ENCODE measurements around the gene NDRG2. TPM values are rescaled to one million over a fixed set of nuclear protein-coding genes. Genes with fewer than 3 reads are reported as not detected.

Gene NDRG2
- total and polyA plus RNA-seq, 4 experiments from 2014 or later, result 26.9 to 34.5 (median 32.2) TPM

DNA sequence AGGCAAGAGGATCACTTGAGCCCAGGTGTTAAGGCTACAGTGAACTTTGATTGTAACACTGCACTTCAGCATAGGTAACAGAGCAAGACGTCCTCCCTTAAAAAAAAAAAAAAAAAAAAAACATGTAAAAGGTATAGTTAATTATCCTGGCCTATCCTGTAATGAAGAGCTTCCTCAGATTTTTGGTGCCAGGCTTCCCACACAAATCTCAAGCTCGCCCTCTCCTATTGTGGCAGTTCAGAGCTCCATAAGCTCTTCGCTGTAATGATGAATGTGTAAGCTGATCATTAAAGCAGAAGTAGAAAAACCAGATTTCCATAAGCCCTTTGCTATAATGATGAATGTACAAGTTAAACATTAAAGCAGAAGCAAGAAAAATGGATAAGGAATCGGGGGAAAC, 27.7 kb downstream of the NDRG2 start:
- peaks cover 41% of the 10 kb centered on the region for H3K36me3 ChIP-seq (ENCODE audit: insufficient read depth, low read length)
- no peak overlapping the region for H3K4me3 ChIP-seq (ENCODE audit: low read length in 2 of 2)
- H3K36me3 Mint-ChIP-seq, result peaks cover 40 to 56% of the 10 kb centered on the region in 2 donors
- no peak overlapping the region for H3K4me3 Mint-ChIP-seq
- intact Hi-C loops (cut with micrococcal nuclease), result no loop called here
- H3K27ac Mint-ChIP-seq, result peak overlapping the region in 2 of 7 donors; percentile 72 to 84
- H3K27me3 Mint-ChIP-seq, result no peaks in the 10 kb centered on the region
- POLR2A ChIA-PET (ENCODE audit: partially characterized antibody), result no interaction called here
- H3K9me3 ChIP-seq (ENCODE audit: control insufficient read depth in 1 of 2, low read length in 2 of 2), result no peaks in the 10 kb centered on the region
- no peak for DNase-seq
- peaks cover 8 to 18% (median 13%) of the 10 kb centered on the region in 4 donors for H3K4me1 Mint-ChIP-seq
- H3K27me3 ChIP-seq (ENCODE audit: insufficient read depth, low read length), result no peaks in the 10 kb centered on the region
- CTCF ChIA-PET (ENCODE audit: partially characterized antibody), result interaction anchor here (2.1 to 4.5 kb wide), 3 partner anchors 15 to 26 kb away, joined by 13 to 21 read pairs (median 17); no protein-coding TSS in a partner anchor
- no peak overlapping the region for H3K27ac ChIP-seq (ENCODE audit: low read depth, low read length)
- no peaks in the 10 kb centered on the region for H3K4me1 ChIP-seq (ENCODE audit: insufficient read depth, low read length)
- no peaks in the 10 kb centered on the region for H3K9me3 Mint-ChIP-seq

DNA sequence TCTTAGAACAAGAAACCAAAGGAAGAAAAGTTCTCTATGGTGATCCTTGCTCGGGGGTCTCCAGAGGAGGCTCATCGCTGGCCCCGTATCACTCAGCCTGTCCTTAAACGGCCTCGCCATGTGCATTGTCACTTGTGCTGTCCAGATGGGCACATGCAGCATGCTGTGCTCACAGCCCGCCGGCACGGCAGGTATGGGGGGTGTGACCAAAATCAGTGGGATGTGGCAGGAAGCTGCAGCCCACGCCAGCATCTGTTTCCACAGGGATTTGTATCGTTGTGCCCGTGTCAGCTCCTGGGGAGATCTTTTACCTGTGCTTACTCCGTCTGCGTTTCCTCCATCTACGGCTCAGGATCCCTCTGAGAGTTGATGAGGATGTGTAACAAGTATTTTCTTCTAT, 28.3 kb downstream of the NDRG2 start:
- POLR2A ChIA-PET (ENCODE audit: partially characterized antibody), result no interaction called here
- no peak for DNase-seq
- no peak overlapping the region for H3K27ac Mint-ChIP-seq

DNA sequence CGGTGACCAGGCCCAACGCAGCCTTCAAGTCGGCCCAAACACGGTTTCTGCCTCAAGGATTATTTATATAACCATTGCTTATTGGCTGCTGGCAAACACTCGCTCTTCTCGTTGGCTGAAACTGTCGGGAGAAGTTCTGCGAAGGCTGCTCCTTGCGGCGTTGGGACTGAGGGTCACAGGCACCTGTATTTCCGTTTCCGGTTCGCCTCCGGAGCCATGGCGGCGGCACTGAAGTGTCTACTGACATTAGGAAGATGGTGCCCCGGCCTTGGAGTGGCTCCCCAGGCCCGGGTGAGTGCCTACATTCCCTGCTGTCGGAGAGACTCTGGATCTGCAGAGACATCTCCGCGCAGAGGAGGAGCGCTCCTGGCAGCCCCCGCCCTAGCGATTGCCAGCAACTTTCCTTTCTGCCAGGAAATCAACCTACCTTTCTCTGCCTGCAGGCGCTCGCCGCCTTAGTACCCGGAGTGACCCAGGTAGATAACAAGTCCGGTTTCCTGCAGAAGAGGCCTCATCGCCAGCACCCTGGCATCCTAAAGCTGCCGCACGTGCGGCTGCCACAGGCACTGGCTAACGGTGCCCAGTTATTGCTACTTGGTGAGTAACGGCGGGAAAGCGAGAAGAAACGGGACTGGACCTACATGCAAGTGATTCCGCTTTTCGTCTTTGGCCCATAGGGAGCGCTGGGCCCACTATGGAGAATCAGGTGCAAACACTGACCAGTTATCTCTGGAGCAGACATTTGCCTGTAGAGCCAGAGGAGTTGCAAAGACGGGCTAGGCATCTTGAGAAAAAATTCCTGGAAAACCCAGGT, 34.9 kb downstream of the NDRG2 start, which contains the start of gene METTL17:
Gene METTL17, plus strand, starts transcription at position 194 of the 814 bp plus-strand sequence. Its CDS starts 23 bp downstream, at position 217.
- Mint-ChIP-seq H3K27ac (peak within 1 kb of the TSS; percentile 87 to 98 (median 96)), H3K9me3 (peaks cover 0 to 1% (median 0%) of the 10 kb centered on the region in 8 donors), H3K36me3 (peaks cover 26 to 38% of the 10 kb centered on the region in 2 donors), H3K27me3 (no peaks in the 10 kb centered on the region), H3K4me1 (peaks cover 15 to 39% (median 23%) of the 10 kb centered on the region in 4 donors), H3K4me3 (peak within 1 kb of the TSS; percentile 90 to 97 (median 96))
- intact Hi-C loops (cut with micrococcal nuclease), result loop anchor here (1.0 kb wide), 2 partner anchors 19 to 113 kb away; no protein-coding TSS in a partner anchor
- Histone ChIP-seq H3K4me1 (ENCODE audit: insufficient read depth, low read length) (peaks cover 24% of the 10 kb centered on the region), H3K4me3 (ENCODE audit: low read length in 2 of 2) (peak within 1 kb of the TSS; percentile 79 to 93), H3K9me3 (ENCODE audit: control insufficient read depth in 1 of 2, low read length in 2 of 2) (no peaks in the 10 kb centered on the region), H3K27me3 (ENCODE audit: insufficient read depth, low read length) (no peaks in the 10 kb centered on the region), H3K27ac (ENCODE audit: low read depth, low read length) (peak within 1 kb of the TSS; percentile 73), H3K36me3 (ENCODE audit: insufficient read depth, low read length) (peaks cover 28% of the 10 kb centered on the region)
- DNase-seq, result peak; percentile 82 to 90 (median 85)
- ChIA-PET POLR2A (ENCODE audit: partially characterized antibody) (no interaction called here), CTCF (ENCODE audit: partially characterized antibody) (interaction anchor here (1.3 to 2.9 kb wide), 3 partner anchors 20 to 102 kb away, joined by 3 to 10 read pairs (median 4); no protein-coding TSS in a partner anchor)

More for the DNA sequence above, 28.3 kb downstream of the NDRG2 start:
- peaks cover 44 to 59% of the 10 kb centered on the region in 2 donors for H3K36me3 Mint-ChIP-seq
- intact Hi-C loops (cut with micrococcal nuclease), result no loop called here
- H3K27me3 Mint-ChIP-seq, result no peaks in the 10 kb centered on the region
- CTCF ChIA-PET (ENCODE audit: partially characterized antibody), result interaction anchor here (4.5 kb wide), 1 partner anchor 15 kb away, joined by 17 read pairs; no protein-coding TSS in a partner anchor
- Histone ChIP-seq H3K36me3 (ENCODE audit: insufficient read depth, low read length) (peaks cover 45% of the 10 kb centered on the region), H3K9me3 (ENCODE audit: control insufficient read depth in 1 of 2, low read length in 2 of 2) (no peaks in the 10 kb centered on the region), H3K4me1 (ENCODE audit: insufficient read depth, low read length) (peaks cover 5% of the 10 kb centered on the region), H3K27me3 (ENCODE audit: insufficient read depth, low read length) (no peaks in the 10 kb centered on the region), H3K4me3 (ENCODE audit: low read length in 2 of 2) (no peak overlapping the region), H3K27ac (ENCODE audit: low read depth, low read length) (no peak overlapping the region)
- no peaks in the 10 kb centered on the region for H3K9me3 Mint-ChIP-seq
- peaks cover 13 to 24% (median 16%) of the 10 kb centered on the region in 4 donors for H3K4me1 Mint-ChIP-seq
- no peak overlapping the region for H3K4me3 Mint-ChIP-seq

DNA sequence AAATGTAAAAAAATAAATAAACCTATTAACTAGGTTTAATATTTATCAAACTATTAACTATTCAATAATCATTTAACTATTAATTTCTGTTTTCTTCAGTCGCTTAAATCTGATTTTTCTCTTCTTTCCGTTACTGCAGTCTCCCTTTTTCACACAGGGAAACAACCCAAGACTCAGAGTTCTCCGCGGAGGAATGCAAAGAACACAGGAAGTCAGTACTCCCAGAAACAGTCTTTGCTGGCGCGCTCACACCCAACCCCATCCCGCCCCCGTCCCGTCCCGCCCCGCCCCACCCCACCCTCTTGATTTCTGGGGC, 35.4 kb downstream of the NDRG2 start:
- peak overlapping the region in 1 of 2 donors; percentile 93 for H3K4me3 ChIP-seq (ENCODE audit: low read length in 2 of 2)

DNA sequence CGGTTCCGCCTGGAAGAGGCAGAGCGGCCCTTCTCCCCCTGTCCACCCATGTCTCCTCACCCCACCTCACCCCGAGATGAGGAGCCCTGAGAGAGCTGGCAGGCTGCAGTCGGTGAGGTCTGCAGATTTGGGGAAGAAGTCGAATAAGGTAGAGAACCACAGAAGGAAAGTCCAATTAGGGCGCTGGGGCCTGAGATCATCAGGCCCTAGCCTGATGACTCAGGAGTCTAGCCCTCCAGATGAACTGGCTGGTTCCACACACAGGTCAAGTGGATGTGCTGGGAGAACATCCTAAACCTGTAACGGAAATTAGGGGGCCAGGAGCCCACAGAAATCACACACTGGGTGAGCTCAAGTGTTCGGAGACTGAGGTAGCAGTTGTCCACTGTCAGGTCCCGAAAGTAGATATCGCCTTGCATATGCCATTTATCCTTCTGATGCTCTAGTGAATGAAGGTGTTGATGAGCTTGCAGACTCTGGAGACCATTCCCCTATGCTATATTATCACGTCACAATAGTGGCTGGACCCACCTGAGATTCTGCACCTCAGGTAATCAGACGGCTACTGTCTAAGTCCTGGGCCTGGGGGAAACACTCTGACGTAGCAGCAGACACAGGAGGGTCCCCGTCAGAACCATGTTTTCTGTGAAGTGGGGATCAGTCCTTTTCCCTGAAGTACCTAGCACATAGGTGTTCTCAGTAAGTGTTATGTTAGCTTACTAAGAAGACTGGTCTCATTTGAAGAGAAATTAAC, 36.0 kb downstream of the NDRG2 start:
- Histone ChIP-seq H3K36me3 (ENCODE audit: insufficient read depth, low read length) (peaks cover 17% of the 10 kb centered on the region), H3K9me3 (ENCODE audit: control insufficient read depth in 1 of 2, low read length in 2 of 2) (no peaks in the 10 kb centered on the region), H3K27me3 (ENCODE audit: insufficient read depth, low read length) (no peaks in the 10 kb centered on the region), H3K4me3 (ENCODE audit: low read length in 2 of 2) (no peak overlapping the region), H3K27ac (ENCODE audit: low read depth, low read length) (no peak overlapping the region), H3K4me1 (ENCODE audit: insufficient read depth, low read length) (peaks cover 24% of the 10 kb centered on the region)
- no peak for DNase-seq
- ChIA-PET POLR2A (ENCODE audit: partially characterized antibody) (interaction anchor here (0.8 to 1.1 kb wide), 2 partner anchors 8 to 115 kb away, joined by 3 read pairs; no protein-coding TSS in a partner anchor), CTCF (ENCODE audit: partially characterized antibody) (interaction anchor here (0.9 to 2.9 kb wide), 4 partner anchors 17 to 103 kb away, joined by 3 to 10 read pairs (median 4); no protein-coding TSS in a partner anchor)
- H3K4me1 Mint-ChIP-seq, result peaks cover 15 to 39% (median 22%) of the 10 kb centered on the region in 4 donors
- H3K9me3 Mint-ChIP-seq, result peaks cover 0 to 1% (median 0%) of the 10 kb centered on the region in 8 donors
- H3K27me3 Mint-ChIP-seq, result no peaks in the 10 kb centered on the region
- peaks cover 17 to 28% of the 10 kb centered on the region in 2 donors for H3K36me3 Mint-ChIP-seq
- peak overlapping the region in 5 of 7 donors; percentile 13 to 97 (median 59) for H3K27ac Mint-ChIP-seq
- intact Hi-C loops (cut with micrococcal nuclease), result loop anchor here (1.0 kb wide), 2 partner anchors 18 to 114 kb away; no protein-coding TSS in a partner anchor
- H3K4me3 Mint-ChIP-seq, result peak overlapping the region in 5 of 8 donors; percentile 36 to 67 (median 66)

More for the DNA sequence above, 35.4 kb downstream of the NDRG2 start:
- peaks cover 15 to 39% (median 22%) of the 10 kb centered on the region in 4 donors for H3K4me1 Mint-ChIP-seq
- peaks cover 0 to 1% (median 0%) of the 10 kb centered on the region in 8 donors for H3K9me3 Mint-ChIP-seq
- peaks cover 20 to 33% of the 10 kb centered on the region in 2 donors for H3K36me3 Mint-ChIP-seq
- ChIA-PET POLR2A (ENCODE audit: partially characterized antibody) (interaction anchor here (0.8 to 1.1 kb wide), 2 partner anchors 9 to 114 kb away, joined by 3 read pairs; no protein-coding TSS in a partner anchor), CTCF (ENCODE audit: partially characterized antibody) (interaction anchor here (0.9 to 2.9 kb wide), 4 partner anchors 17 to 103 kb away, joined by 3 to 10 read pairs (median 4); no protein-coding TSS in a partner anchor)
- H3K36me3 ChIP-seq (ENCODE audit: insufficient read depth, low read length), result peaks cover 22% of the 10 kb centered on the region
- intact Hi-C loops (cut with micrococcal nuclease), result loop anchor here (1.0 kb wide), 2 partner anchors 18 to 114 kb away; no protein-coding TSS in a partner anchor
- no peaks in the 10 kb centered on the region for H3K9me3 ChIP-seq (ENCODE audit: control insufficient read depth in 1 of 2, low read length in 2 of 2)
- peak overlapping the region; percentile 90 to 97 (median 96) for H3K4me3 Mint-ChIP-seq
- H3K27ac ChIP-seq (ENCODE audit: low read depth, low read length), result peak overlapping the region; percentile 73
- H3K27ac Mint-ChIP-seq, result peak overlapping the region; percentile 87 to 98 (median 96)
- H3K27me3 ChIP-seq (ENCODE audit: insufficient read depth, low read length), result no peaks in the 10 kb centered on the region
- no peak for DNase-seq
- H3K27me3 Mint-ChIP-seq, result no peaks in the 10 kb centered on the region
- H3K4me1 ChIP-seq (ENCODE audit: insufficient read depth, low read length), result peaks cover 24% of the 10 kb centered on the region

DNA sequence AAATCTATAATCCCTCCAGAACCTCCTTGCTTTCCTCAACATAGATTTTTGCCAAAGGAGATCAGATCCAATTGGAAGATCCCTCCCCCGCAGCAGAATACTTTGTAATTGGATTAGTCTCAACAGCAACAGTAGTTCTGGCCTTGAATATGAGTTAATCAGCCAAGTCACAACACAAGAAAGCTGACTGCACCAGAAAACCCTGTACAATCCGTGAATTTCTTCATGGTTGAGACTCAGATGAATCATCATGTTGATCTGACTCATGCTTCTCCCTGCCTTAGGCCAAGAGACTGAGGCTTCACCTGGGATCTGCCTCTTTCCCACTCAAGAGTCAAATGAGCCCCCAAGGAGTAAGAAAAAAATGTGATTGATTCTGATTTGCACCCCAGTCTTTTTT, 38.0 kb downstream of the NDRG2 start:
- Mint-ChIP-seq H3K4me3 (peak overlapping the region in 1 of 8 donors; percentile 41), H3K36me3 (peaks cover under 1 to 11% of the 10 kb centered on the region in 2 donors), H3K9me3 (peaks cover 0 to 1% (median 0%) of the 10 kb centered on the region in 8 donors), H3K27me3 (peaks cover 0 to 3% of the 10 kb centered on the region in 2 donors), H3K4me1 (peaks cover 10 to 35% (median 18%) of the 10 kb centered on the region in 4 donors), H3K27ac (peak overlapping the region in 1 of 7 donors; percentile 9)
- no peaks in the 10 kb centered on the region for H3K27me3 ChIP-seq (ENCODE audit: insufficient read depth, low read length)
- no peak overlapping the region for H3K27ac ChIP-seq (ENCODE audit: low read depth, low read length)
- peaks cover 23% of the 10 kb centered on the region for H3K4me1 ChIP-seq (ENCODE audit: insufficient read depth, low read length)
- no peak for DNase-seq
- H3K9me3 ChIP-seq (ENCODE audit: control insufficient read depth in 1 of 2, low read length in 2 of 2), result no peaks in the 10 kb centered on the region
- CTCF ChIA-PET (ENCODE audit: partially characterized antibody), result interaction anchor here (8.1 kb wide), 1 partner anchor 15 kb away, joined by 78 read pairs; no protein-coding TSS in a partner anchor
- peaks cover under 1% of the 10 kb centered on the region for H3K36me3 ChIP-seq (ENCODE audit: insufficient read depth, low read length)
- intact Hi-C loops (cut with micrococcal nuclease), result no loop called here
- POLR2A ChIA-PET (ENCODE audit: partially characterized antibody), result no interaction called here
- H3K4me3 ChIP-seq (ENCODE audit: low read length in 2 of 2), result no peak overlapping the region

Measured in CD4-positive, alpha-beta memory T cell (primary cell).